Tibial nerve (tissue), 4 donors: ENCODE data around the gene ZNF134. TPM values are rescaled to one million over a fixed set of nuclear protein-coding genes. Genes with fewer than 3 reads are reported as not detected.

ENCODE experiments used
- DNase-seq, 2 donors: peaks; one replicate each; pipeline ENCODE4 v3.0.0-alpha.2; 2019; ENCODE audit warnings: low spot score in 2 of 2
- H3K27ac ChIP-seq, 4 donors: fragments of 200-600 bp; sonication (generic) in 3 of 4; one replicate each; pipeline ENCODE4 v1.5.1; 2017 to 2019; ENCODE audit warnings: mild to moderate bottlenecking in 1 of 4
- H3K27me3 ChIP-seq, 2 donors: fragments of 200-600 bp; sonication (generic) in 1 of 2; one replicate each; pipeline versions ENCODE4 v1.5.1 to v1.6.0; 2017 to 2019
- H3K36me3 ChIP-seq, 3 donors: fragments of 200-600 bp; sonication (generic); one replicate each; pipeline ENCODE4 v1.5.1; 2018 to 2019
- H3K4me1 ChIP-seq, 4 donors: fragments of 200-600 bp; sonication (generic) in 3 of 4; one replicate each; pipeline ENCODE4 v1.5.1; 2017 to 2019
- H3K4me3 ChIP-seq, 4 donors: fragments of 200-600 bp; sonication (generic) in 3 of 4; one replicate each; pipeline ENCODE4 v1.5.1; 2017 to 2019; ENCODE audit warnings: mild to moderate bottlenecking in 1 of 4, moderate library complexity in 1 of 4
- H3K9me3 ChIP-seq, 4 donors: fragments of 200-600 bp; sonication (generic) in 3 of 4; one replicate each; pipeline ENCODE4 v1.5.1; 2017 to 2019
- CTCF ChIP-seq, 5 experiments: fragments of 200-600 bp in 3 of 5; fragments of 450-650 bp in 2 of 5; sonication (generic) in 3 of 5; IDR thresholded peaks; one replicate each; pipeline ENCODE4 v1.5.1; 2016 to 2019; ENCODE audit warnings: antibody characterized with exemption in 5 of 5, mild to moderate bottlenecking in 3 of 5, moderate library complexity in 2 of 5
- EP300 ChIP-seq, 2 donors: sonication (generic); formaldehyde crosslinking; IDR thresholded peaks; one replicate each; pipeline ENCODE4 v1.6.1; 2017; ENCODE audit warnings: antibody characterized with exemption in 2 of 2, mild to moderate bottlenecking in 1 of 2
- POLR2A ChIP-seq, 2 donors: fragments of 450-650 bp; IDR thresholded peaks; one replicate each; pipeline ENCODE4 v1.6.1; 2017; ENCODE audit warnings: antibody characterized with exemption in 2 of 2, mild to moderate bottlenecking in 2 of 2, moderate library complexity in 2 of 2
- WGBS, 2 donors: methylation state at CpG; one replicate each; pipeline ENCODE4 v1.1.5; 2018; 5-methylcytosine and 5-hydroxymethylcytosine counted together
- total RNA-seq, 4 donors: library from RNA; depleted of rRNA; stranded (reverse); fragments of >200 nt; gene quantifications; one replicate each; pipeline ENCODE4 v1.1.0, GENCODE V29; 2016

The ZNF134 gene
- 10 to 100 TPM; 15.0 to 43.7 (median 25.4) TPM for total RNA-seq

DNA sequence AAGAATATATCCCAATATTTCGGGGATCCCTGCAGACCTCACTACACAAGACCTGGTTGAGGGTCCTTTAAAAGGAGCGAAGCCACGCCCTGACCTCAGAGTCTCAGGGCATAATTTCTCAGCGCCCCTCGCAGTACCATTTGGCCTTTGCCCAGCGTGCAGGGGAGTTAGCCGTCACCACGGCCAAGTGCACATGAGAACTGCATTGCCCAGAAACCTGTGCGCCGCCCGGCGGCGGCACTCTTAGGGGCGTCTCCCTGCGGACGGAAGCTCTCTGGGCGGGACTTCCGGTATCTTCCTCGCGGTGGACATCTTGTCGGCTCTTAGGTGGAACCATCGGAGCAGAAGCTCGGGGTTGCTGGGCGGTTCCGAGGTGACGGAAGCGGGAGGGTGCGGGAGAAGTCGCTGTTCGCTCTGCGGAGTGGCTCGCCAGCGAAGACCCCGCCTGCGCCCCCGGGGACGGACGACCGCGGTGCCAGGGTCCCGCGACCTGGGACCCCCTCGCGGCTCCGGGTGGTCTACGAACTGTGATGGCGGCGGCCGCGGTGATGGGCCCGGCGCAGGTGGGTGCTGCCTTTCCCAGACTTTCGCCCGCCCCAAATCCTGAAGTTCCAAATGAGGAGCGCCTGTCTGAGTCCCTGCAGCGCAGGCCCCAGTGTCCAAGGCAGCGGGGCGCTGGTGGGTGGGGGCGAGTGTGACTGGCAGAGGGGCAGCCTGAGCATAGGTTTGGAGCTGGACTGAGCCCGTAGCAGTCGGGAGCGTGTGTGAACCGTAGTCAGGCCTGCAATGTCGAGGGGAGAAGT is at the start of gene ZNF134:
Gene ZNF134 (plus strand): TSS at position 302 of the 803 bp plus-strand sequence. CDS start 5,227 bp downstream, outside the sequence.
- peak within 1 kb of the TSS; percentile 78 to 93 (median 90) for H3K4me3 ChIP-seq
- peak; percentile 70 to 78 for DNase-seq
- peak within 1 kb of the TSS in 3 of 4 donors; percentile 74 to 79 (median 77) for H3K27ac ChIP-seq
- peaks cover under 1 to 58% (median 32%) of the 10 kb centered on the region in 3 donors for H3K36me3 ChIP-seq
- WGBS, 2 donors: 2 to 4% methylated on average over 17 to 63 of the region's 64 CpGs
- TF ChIP-seq CTCF (IDR thresholded peaks at IDR 0.05): peak in 3 of 5 experiments; percentile 22 to 45 (median 42)
- peak in 1 of 2 donors; percentile 64 for TF ChIP-seq EP300 (IDR thresholded peaks at IDR 0.05)
- TF ChIP-seq POLR2A (IDR thresholded peaks at IDR 0.05): no peak
- peaks cover 0 to 19% (median 7%) of the 10 kb centered on the region in 4 donors for H3K4me1 ChIP-seq
- peaks cover 0 to 74% (median 36%) of the 10 kb centered on the region in 4 donors for H3K9me3 ChIP-seq
- no peaks in the 10 kb centered on the region for H3K27me3 ChIP-seq

DNA sequence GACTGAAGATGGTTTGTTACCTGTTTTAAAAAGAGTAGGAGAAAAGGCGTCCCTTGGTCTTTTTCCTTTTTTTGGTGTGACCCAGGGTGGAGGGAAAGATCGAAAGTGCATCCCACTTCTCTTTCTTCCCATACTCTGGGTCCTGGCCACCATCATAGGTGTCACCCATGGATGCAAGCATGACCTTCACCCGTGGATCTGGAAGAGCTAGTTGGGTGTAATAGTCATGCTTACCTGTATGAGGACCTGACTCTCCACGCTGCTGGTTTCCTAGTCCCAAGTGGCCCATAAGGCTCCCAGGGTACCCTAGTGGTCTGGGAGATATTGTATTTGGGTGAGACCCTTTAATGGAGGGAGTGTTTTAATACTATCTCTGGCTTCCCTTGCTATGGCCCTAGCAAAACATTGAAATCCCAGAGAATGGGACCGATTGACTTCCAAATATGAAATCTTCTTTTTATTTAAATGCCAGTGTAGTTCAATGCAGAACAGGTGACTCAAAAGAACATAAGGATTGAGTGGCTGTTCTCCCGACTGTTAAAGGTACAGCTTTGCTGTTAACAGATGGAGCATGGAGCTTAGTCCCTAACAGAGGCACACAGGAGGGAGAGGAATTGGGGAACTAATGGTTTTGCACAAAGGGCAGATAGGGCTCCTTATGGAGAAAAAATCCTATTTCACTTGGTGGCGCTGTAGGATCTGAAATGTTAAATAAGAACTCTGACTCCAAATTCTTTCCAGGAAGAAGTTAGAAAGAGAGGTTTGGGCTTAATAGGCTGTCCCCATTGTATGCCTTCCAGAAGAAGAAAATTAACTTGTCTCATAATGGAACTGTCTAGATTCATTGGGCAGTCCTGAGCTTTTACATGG is 47.4 kb upstream of the ZNF134 start:
- H3K4me1 ChIP-seq: no peaks in the 10 kb centered on the region
- no peak overlapping the region for H3K4me3 ChIP-seq
- H3K36me3 ChIP-seq: peaks cover 0 to 18% (median 0%) of the 10 kb centered on the region in 3 donors
- TF ChIP-seq EP300 (IDR thresholded peaks at IDR 0.05) (no peak), POLR2A (IDR thresholded peaks at IDR 0.05) (no peak), CTCF (IDR thresholded peaks at IDR 0.05) (no peak)
- H3K27ac ChIP-seq: no peak overlapping the region
- DNase-seq: no peak
- 51 to 61% methylated on average over 7 of the region's 7 CpGs for WGBS, 2 donors
- no peaks in the 10 kb centered on the region for H3K27me3 ChIP-seq
- peaks cover 0 to 94% (median 34%) of the 10 kb centered on the region in 4 donors for H3K9me3 ChIP-seq

DNA sequence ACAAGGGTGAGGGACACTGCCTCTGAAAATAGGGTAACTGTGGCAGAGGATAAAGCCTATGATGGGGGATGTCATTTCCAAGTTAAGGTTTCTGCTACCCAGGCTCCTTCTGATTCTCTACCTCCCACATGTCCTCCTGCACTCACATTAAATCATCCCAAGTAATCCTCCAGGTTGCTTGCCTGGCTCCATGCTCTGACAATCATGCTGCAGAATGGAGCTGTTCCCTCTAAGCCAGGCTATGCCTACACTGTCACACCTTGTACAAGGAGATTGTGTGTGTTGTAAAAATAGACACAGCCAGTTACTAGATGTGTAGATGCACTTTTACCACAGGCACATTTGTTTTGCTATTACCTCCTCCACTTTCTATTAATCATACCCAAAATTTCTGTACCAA is 43.3 kb upstream of the ZNF134 start:
- Histone ChIP-seq H3K27me3 (no peaks in the 10 kb centered on the region), H3K9me3 (peaks cover 0 to 100% (median 60%) of the 10 kb centered on the region in 4 donors), H3K36me3 (peaks cover 0 to 58% (median 35%) of the 10 kb centered on the region in 3 donors), H3K4me1 (no peaks in the 10 kb centered on the region), H3K27ac (no peak overlapping the region), H3K4me3 (no peak overlapping the region)
- no peak for DNase-seq
- TF ChIP-seq POLR2A (IDR thresholded peaks at IDR 0.05) (no peak), CTCF (IDR thresholded peaks at IDR 0.05) (no peak), EP300 (IDR thresholded peaks at IDR 0.05) (no peak)

DNA sequence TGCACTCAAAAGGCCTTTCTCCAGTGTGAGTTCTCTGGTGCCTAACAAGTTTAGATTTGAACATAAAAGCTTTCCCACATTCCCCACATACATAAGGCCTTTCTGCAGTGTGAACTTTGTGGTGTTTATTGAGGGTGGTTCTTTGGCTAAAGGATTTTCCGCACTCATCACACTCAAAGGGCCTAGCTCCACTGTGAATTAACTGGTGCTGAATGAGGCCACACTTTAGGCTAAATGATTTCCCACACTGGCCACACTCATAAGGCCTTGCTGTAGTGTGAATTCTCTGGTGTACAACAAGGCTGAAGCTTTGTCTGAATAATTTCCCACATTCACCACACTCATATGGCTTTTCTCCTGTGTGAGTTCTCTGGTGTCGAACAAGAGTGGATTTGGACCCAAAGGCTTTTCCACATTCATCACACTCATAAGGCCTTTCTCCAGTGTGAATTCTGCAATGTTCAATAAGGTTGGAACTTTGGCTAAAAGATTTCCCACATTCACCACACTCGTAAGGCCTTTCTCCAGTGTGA is 41.6 kb upstream of the ZNF134 start:
- Histone ChIP-seq H3K4me1 (peaks cover 0 to 1% (median under 1%) of the 10 kb centered on the region in 4 donors), H3K27ac (no peak overlapping the region), H3K9me3 (peaks cover 0 to 100% (median 60%) of the 10 kb centered on the region in 4 donors), H3K4me3 (no peak overlapping the region), H3K36me3 (peaks cover 0 to 76% (median 42%) of the 10 kb centered on the region in 3 donors), H3K27me3 (no peaks in the 10 kb centered on the region)
- TF ChIP-seq CTCF (IDR thresholded peaks at IDR 0.05): no peak
- no peak for TF ChIP-seq POLR2A (IDR thresholded peaks at IDR 0.05)
- TF ChIP-seq EP300 (IDR thresholded peaks at IDR 0.05): no peak
- 99 to 100% methylated on average over 3 of the region's 3 CpGs for WGBS, 2 donors
- DNase-seq: no peak
